IPS DF 19.7 (cell line): ENCODE data around the gene CPPED1.

Experiments
- DNase-seq: peaks from one replicate; pipeline ENCODE4 v3.0.0-alpha.2; 2013; ENCODE audit warnings: low read depth, low spot score

The CPPED1 gene

GRCh38 chr16:12609937-12610699, 193.6 kb downstream of the CPPED1 start:
- no peak for DNase-seq
